CD4-positive, alpha-beta T cell treated with Interleukin-21 for 1 hour (primary cell): ENCODE results near the gene LONP1.
A peak's percentile ranks its signal among the peaks of the same experiment; 100 is the strongest.
"Not testable (repeated sequence)": the region's sequence is repeated elsewhere in the genome, so short reads cannot be mapped to it uniquely, and the experiment has no call there.

Experiments
- DNase-seq: peaks from one replicate; pipeline ENCODE4 v3.0.0-alpha.2; 2020

LONP1 gene

GRCh38 chr19:5692723-5693194 is 27.2 kb downstream of the LONP1 start:
- DNase-seq, result no peak

DNA sequence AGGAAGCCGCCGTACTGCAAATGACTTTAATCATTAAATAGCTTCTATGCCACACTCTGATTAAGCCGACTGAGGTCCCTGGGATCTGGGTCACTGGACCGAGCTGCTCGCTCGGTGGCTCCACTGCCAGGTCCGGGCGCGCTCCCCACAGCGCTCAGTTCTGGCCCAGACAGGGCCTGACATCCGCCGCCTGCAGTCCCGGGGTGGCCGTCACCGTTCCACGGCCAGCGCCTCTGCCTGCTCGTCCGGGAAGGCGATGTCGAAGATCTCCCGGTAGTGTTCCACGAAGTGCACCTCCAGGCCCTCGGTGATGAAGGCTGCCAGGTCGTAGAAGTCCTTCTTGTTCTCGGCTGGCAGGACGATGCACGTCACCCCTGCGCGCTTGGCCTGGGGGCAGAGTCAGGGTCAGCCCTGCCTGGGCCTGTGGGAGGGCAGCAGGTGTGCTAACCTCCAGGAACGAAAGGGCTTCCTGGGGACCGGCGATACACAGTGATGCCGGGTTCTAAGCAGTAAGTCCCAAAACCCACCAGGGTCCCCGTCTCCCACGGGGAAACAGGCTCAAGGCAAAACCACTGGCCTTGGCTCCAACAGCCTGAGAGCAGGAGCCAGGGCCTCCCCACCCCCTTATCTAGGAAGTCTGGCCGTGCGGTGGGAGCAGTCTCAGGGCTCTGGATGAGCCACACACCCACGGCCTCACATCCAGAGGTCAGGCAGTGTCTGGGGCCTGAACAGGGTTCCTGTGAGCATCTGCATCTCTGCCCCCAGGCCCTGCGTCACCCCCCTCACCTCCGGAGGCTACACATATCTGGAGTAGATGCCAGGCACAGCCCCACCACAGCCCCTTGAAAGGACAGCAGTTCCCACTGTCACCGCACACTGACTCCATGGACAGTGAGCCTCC is 27.9 kb downstream of the LONP1 start:
- DNase-seq, result no peak

DNA sequence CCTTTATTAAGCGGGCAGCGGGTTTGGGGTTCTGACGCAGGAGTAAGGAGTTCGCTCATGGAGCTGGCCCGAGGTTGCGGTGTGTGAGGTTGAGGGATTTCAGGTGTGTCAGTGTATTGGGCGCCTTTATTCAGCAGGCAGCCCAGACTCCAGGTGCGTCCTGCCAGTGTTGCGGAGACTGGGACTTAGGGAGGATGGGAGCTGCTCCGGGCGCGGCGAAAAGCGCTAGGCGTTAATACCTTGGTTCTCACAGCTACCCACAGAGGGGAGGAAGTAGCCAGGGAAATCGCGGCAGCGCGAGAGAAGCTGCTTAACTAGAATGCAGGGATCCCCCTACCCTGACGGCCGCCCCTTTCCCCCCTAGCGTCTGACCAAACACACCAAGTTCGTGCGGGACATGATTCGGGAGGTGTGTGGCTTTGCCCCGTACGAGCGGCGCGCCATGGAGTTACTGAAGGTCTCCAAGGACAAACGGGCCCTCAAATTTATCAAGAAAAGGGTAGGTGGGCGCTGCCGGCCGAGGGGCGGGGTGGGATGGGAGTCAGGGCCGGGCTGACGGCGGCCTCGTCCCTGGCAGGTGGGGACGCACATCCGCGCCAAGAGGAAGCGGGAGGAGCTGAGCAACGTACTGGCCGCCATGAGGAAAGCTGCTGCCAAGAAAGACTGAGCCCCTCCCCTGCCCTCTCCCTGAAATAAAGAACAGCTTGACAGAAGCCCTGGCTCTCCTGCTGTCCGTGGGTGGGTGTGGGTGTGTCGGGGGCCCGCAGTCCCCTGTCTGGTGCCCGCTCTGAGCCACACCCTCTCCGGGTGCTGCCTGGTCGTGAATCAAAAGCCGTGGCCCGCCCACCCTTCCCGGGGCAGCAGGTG is 28.8 kb downstream of the LONP1 start:
- DNase-seq, result peak; percentile 48

DNA sequence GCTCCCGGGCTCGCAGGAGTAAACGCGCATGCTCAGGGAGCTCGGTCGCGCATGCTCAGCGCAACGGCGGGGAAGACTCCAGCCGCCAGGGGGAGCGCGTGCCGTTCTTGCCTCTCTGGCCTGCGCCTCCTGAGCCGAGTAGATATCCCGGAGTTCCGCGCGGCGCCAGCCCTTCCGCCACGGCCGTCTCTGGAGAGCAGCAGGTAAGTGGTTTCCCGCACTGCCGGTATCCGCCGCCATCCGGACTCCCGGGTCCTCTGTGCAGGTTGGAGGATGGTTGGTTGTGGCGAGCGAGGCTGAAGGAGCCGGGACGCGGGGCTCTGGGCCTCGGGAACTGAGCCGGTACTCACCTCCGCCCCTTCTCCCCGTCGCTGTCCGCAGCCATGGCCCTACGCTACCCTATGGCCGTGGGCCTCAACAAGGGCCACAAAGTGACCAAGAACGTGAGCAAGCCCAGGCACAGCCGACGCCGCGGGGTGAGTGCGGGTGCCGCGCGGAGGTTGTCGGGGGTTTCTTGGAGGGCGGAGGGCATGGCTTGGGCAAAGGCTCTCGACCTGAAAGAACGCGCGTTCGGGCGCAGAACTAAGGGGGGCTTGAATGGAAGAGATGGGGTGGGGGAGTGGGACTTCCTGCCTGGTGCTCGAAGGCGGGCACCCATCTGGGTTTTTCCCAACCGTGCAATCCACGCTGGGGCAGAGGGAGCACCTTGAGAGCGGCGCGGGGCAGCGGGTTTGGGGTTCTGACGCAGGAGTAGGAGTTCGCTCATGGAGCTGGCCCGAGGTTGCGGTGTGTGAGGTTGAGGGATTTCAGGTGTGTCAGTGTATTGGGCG is 29.6 kb downstream of the LONP1 start, which contains the start of gene RPL36:
Gene RPL36, plus strand, starts transcription at position 171 of the 830 bp plus-strand sequence. Its CDS starts 213 bp downstream, at position 384.
- peak; percentile 98 for DNase-seq

GRCh38 chr19:5688262-5688881 is 31.6 kb downstream of the LONP1 start:
- not testable (repeated sequence) for DNase-seq

- no peak for DNase-seq
These were observed 32.4 kb downstream of the LONP1 start for GRCh38 chr19:5687360-5688198.

DNA sequence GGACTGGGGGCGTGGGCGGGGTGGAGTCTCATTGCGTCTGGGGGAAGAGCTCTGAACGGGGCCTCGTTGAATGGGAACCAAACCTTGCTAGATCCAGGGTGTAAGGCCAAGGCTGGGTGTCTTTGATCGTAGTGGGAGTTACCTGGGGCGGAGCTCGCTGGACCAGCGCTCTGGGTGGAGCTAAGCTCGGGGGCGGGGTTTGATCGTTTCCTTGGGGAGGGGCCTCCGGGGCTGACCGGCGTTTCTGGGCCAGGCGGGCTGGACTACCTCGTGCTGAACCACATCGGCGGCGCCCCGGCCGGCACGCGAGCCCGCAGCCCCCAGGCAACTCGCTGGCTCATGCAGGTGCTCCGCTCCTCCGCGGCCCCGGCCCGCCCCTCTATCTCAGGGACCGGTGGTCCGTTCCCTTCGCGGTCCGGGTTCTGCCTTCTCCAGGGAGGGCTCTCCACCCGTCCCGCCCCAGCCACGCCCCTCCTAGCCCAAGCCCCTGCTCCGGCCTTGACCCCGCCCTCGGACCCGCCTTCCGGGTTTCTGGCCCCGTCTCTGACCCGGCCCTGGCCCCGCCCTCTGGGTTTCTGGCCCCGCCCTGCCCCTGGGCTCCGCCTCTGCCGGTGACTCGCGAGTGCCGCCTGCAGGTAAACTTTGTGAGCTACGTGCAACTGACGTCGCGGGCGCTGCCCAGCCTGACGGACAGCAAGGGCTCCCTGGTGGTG is 33.1 kb downstream of the LONP1 start:
- DNase-seq, result peak; percentile 95

DNA sequence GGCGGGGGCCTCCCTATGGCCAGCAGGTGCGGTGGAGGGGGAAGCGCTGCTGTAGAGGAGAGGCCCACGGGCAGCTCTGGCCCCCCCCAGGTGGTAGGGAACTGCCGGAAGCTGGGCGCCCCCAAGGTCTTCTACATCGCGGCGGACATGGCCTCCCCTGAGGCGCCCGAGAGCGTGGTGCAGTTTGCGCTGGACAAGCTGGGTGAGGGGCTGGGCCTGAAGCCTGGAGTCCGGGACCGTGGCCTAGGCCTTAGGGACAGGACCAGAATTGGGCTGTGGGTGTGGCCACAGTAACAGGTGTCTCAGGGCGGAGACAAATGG is 33.7 kb downstream of the LONP1 start:
- DNase-seq, result no peak

- no peak for DNase-seq
These were observed 35.1 kb downstream of the LONP1 start for GRCh38 chr19:5684694-5685430.

GRCh38 chr19:5683177-5683886 is 36.6 kb downstream of the LONP1 start:
- DNase-seq, result no peak

GRCh38 chr19:5682107-5682482 is 37.9 kb downstream of the LONP1 start:
- DNase-seq, result no peak

- DNase-seq, result no peak
These were observed 38.4 kb downstream of the LONP1 start for GRCh38 chr19:5681391-5682106.

- peak; percentile 99 for DNase-seq
These were observed 39.2 kb downstream of the LONP1 start, which contains the start of the genes HSD11B1L and MICOS13 for GRCh38 chr19:5680437-5681368. HSD11B1L (plus strand) TSS chr19:5681027; CDS start chr19:5684833, 3,806 bp downstream. MICOS13 (minus strand) TSS chr19:5680516; CDS start chr19:5680486, 30 bp downstream.

- no peak for DNase-seq
These were observed 39.9 kb downstream of the LONP1 start for GRCh38 chr19:5680084-5680436.

- no peak for DNase-seq
These were observed 40.5 kb downstream of the LONP1 start for GRCh38 chr19:5679289-5680083.

- DNase-seq, result no peak
These were observed 41.8 kb downstream of the LONP1 start for GRCh38 chr19:5678071-5678718.
